Activated CD4-positive, alpha-beta memory T cell treated with anti-CD3 and anti-CD28 coated beads for 36 hours (primary cell): ENCODE data around the gene PGAM2. TPM values are rescaled to one million over a fixed set of nuclear protein-coding genes. Genes with fewer than 3 reads are reported as not detected.
"Not testable (repeated sequence)": the region's sequence is repeated elsewhere in the genome, so short reads cannot be mapped to it uniquely, and the experiment has no call there.

Experiments
- CTCF ChIA-PET: fragments of 350-600 bp; sonication (Branson Sonifier 250); formaldehyde crosslinking; loops from one replicate; lab custom pipeline; 2021; ENCODE audit warnings: antibody characterized with exemption, inconsistent platforms; lab: Charles Lee
- POLR2A ChIA-PET: fragments of 350-600 bp; sonication (Branson Sonifier 250); formaldehyde crosslinking; loops from one replicate; lab custom pipeline; 2021; ENCODE audit warnings: antibody characterized with exemption; lab: Charles Lee
- DNase-seq: peaks from one replicate; pipeline ENCODE4 v3.0.0-alpha.2; 2020
- H3K27ac Mint-ChIP-seq: one replicate; pipeline ENCODE4 v1.8.0; 2021; ENCODE audit warnings: mixed read lengths
- H3K27me3 Mint-ChIP-seq: one replicate; pipeline ENCODE4 v1.8.0; 2021; ENCODE audit warnings: mixed read lengths
- H3K36me3 Mint-ChIP-seq: one replicate; pipeline ENCODE4 v1.8.0; 2021; ENCODE audit warnings: mixed read lengths
- H3K4me1 Mint-ChIP-seq: one replicate; pipeline ENCODE4 v1.8.0; 2021; ENCODE audit warnings: low read depth, mixed read lengths
- H3K4me3 Mint-ChIP-seq: one replicate; pipeline ENCODE4 v1.8.0; 2021; ENCODE audit warnings: mild to moderate bottlenecking, mixed read lengths
- H3K9me3 Mint-ChIP-seq: one replicate; pipeline ENCODE4 v1.8.0; 2021; ENCODE audit warnings: mixed read lengths
- intact Hi-C: fragments of 100-400 bp; cut with micrococcal nuclease; formaldehyde crosslinking; loops from one replicate; pipeline ENCODE4 v1.15.1; 2023
- total RNA-seq, 2 experiments: library from RNA; stranded (reverse); gene quantifications; one replicate each; pipeline ENCODE4 v1.2.3, GENCODE V29; 2021

PGAM2 gene
- total RNA-seq, 2 experiments from 2014 or later, result 0.26 to 0.27 TPM

DNA sequence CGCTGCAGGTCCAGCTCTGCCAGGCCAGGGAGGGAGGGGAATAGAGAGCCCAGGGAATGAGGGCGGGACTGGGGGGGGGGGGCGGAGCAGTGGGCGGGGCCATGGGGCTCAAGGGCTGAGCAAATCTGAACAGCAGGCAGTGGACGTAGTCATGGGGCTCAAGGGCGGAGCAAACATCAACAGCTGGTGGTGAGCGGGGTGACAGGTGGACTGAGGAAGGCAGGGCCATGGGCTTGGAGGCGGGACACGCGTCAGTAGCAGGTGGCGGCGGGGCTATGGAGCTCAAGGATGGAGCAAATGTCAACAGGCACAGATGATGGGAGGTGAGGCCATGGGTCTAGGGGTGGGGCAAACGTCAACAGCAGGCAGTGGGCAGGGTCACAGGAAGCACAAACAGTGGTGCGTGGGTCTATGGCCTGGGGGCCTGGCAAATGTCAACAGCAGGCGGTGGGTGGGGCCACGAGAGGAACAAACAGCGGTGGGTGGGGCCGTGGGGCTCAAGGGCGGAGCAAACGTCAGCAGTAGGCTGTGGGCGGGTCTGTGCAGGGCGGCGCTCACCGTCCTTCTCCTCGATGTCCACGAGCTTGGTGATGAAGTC is 26.3 kb downstream of the PGAM2 start:
- Mint-ChIP-seq H3K27ac (peak overlapping the region; percentile 65), H3K4me3 (peak overlapping the region; percentile 60), H3K4me1 (peaks cover 15% of the 10 kb centered on the region)
- H3K9me3 Mint-ChIP-seq, H3K27me3 Mint-ChIP-seq, POLR2A ChIA-PET, intact Hi-C loops, H3K36me3 Mint-ChIP-seq, CTCF ChIA-PET: not testable (repeated sequence)
- DNase-seq, result peak; percentile 92

- H3K4me3 Mint-ChIP-seq, H3K27me3 Mint-ChIP-seq, H3K9me3 Mint-ChIP-seq, CTCF ChIA-PET, intact Hi-C loops, POLR2A ChIA-PET, H3K27ac Mint-ChIP-seq, H3K36me3 Mint-ChIP-seq, DNase-seq: not testable (repeated sequence)
- peaks cover 10% of the 10 kb centered on the region for H3K4me1 Mint-ChIP-seq
Observed at GRCh38 chr7:44038553-44038952, 26.8 kb downstream of the PGAM2 start.

DNA sequence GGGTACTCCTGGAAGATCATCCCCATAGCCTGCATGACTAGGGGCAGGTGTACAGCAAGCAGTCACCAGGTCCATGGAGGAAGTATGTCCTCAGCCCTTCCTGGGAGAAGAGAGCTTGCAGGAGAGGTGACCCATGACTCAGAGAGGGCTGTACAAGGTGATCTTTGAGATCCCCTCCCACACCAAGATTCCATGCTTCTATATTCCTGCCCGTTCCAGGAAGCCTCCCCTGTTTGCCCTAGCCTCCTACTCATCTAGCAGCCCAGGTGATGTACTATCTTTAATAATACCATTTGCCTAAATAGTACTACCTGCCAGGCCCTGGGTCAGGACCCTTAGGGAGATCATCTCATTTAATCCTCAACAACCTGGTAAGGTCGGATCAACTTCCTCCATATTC is 27.4 kb downstream of the PGAM2 start:
- not testable (repeated sequence) for H3K4me3 Mint-ChIP-seq

DNA sequence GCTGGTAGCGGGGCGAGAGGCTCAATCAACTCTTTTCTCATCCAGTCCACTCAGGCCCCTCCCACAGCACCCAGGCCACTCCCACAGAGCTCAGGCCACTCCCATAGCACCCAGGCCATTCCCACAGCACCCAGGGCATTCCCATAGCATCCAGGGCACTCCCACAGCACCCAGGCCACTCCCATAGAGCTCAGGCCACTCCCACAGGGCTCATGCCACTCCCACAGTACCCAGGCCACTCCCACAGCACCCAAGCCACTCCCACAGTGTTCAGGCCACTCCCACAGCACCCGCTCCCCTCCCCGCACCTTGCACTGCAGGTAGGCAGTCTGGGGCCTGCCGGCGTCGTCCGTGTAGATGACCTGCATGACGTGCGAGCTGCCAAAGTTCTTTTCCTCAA is 29.0 kb downstream of the PGAM2 start:
- peak; percentile 55 for DNase-seq
- H3K4me3 Mint-ChIP-seq, H3K27me3 Mint-ChIP-seq, POLR2A ChIA-PET, intact Hi-C loops, H3K27ac Mint-ChIP-seq, H3K36me3 Mint-ChIP-seq, H3K9me3 Mint-ChIP-seq, CTCF ChIA-PET: not testable (repeated sequence)
- peaks cover 10% of the 10 kb centered on the region for H3K4me1 Mint-ChIP-seq

More for the DNA sequence above, 27.4 kb downstream of the PGAM2 start:
- CTCF ChIA-PET, H3K36me3 Mint-ChIP-seq, H3K27ac Mint-ChIP-seq, intact Hi-C loops, POLR2A ChIA-PET, DNase-seq, H3K27me3 Mint-ChIP-seq, H3K9me3 Mint-ChIP-seq: not testable (repeated sequence)
- peaks cover 10% of the 10 kb centered on the region for H3K4me1 Mint-ChIP-seq

GRCh38 chr7:44033971-44034844 is 31.2 kb downstream of the PGAM2 start:
- H3K27ac Mint-ChIP-seq, H3K4me1 Mint-ChIP-seq, H3K27me3 Mint-ChIP-seq, DNase-seq, H3K4me3 Mint-ChIP-seq, H3K36me3 Mint-ChIP-seq, H3K9me3 Mint-ChIP-seq, intact Hi-C loops: not testable (repeated sequence)
- CTCF ChIA-PET, result interaction anchor here (0.6 kb wide), 1 partner anchor 641 kb away, joined by 3 read pairs; no protein-coding TSS in a partner anchor
- POLR2A ChIA-PET, result interaction anchor here (1.1 kb wide), 1 partner anchor 10 kb away, joined by 4 read pairs; no protein-coding TSS in a partner anchor

DNA sequence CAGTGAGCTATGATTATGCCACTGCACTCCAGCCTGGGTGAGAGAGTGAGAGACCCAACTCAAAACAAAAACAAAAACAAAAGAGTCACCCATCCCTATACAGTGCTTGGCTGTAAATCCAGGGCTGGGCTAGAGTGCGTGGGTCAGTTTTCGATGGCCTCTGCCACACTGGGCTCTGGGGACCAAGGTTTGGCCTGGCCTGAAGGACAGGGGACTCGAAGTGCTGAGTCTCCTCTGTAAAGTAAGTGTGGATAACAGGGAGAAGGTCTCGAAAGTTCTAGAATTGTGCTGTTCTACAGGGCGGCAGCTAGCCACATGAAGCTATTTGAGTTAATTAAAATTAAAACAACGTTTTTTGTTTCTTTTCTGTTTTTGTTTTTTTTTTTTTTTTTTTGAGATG is 33.3 kb downstream of the PGAM2 start:
- H3K27me3 Mint-ChIP-seq, DNase-seq, H3K4me1 Mint-ChIP-seq, H3K9me3 Mint-ChIP-seq, H3K27ac Mint-ChIP-seq, POLR2A ChIA-PET, H3K36me3 Mint-ChIP-seq, H3K4me3 Mint-ChIP-seq, CTCF ChIA-PET, intact Hi-C loops: not testable (repeated sequence)

DNA sequence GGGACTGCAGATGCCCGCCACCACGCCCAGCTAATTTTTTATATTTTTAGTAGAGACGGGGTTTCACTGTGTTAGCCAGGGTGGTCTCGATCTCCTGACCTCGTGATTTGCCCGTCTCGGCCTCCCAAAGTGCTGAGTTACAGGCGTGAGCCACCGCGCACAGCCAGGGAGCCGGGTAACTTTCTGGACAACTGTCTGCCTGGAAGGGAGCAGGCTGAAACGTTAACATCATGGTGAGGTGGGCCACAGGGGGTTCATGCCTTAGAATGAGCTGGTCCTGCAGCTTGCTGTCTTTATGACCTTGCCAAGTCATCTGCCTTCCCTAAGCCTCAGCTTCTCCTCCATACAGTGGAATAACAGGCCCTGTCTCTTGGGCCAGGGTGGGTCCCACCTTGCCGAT is 34.0 kb downstream of the PGAM2 start:
- H3K4me1 Mint-ChIP-seq, intact Hi-C loops, DNase-seq, POLR2A ChIA-PET, H3K36me3 Mint-ChIP-seq, H3K4me3 Mint-ChIP-seq, H3K9me3 Mint-ChIP-seq, H3K27me3 Mint-ChIP-seq, H3K27ac Mint-ChIP-seq, CTCF ChIA-PET: not testable (repeated sequence)

GRCh38 chr7:44030029-44030428 is 35.3 kb downstream of the PGAM2 start:
- POLR2A ChIA-PET, DNase-seq, H3K4me1 Mint-ChIP-seq, H3K9me3 Mint-ChIP-seq, H3K27ac Mint-ChIP-seq, H3K27me3 Mint-ChIP-seq, CTCF ChIA-PET, H3K4me3 Mint-ChIP-seq, intact Hi-C loops, H3K36me3 Mint-ChIP-seq: not testable (repeated sequence)

DNA sequence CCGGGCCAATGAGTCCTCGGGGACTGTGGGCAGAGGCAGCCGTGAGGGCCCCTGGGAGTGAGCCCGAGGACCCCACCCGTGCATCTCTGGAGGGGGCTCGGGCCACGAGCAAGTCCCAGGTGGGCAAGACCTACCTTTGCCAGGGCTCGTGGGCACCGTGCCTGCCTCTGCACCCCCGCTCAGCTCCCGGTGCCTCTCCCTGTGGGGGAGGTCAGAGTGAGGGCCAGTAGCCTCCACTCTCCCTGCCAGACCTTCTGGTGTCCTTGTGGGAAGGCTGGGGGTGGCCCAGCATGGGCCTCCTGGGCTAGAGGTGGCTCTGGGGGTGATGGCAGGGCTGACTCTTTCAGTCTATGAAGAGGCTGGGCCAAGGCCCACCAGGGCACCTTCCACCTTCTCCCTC is 35.9 kb downstream of the PGAM2 start:
- H3K27me3 Mint-ChIP-seq, CTCF ChIA-PET, H3K4me3 Mint-ChIP-seq, intact Hi-C loops, H3K27ac Mint-ChIP-seq, DNase-seq, H3K4me1 Mint-ChIP-seq, POLR2A ChIA-PET, H3K36me3 Mint-ChIP-seq, H3K9me3 Mint-ChIP-seq: not testable (repeated sequence)

DNA sequence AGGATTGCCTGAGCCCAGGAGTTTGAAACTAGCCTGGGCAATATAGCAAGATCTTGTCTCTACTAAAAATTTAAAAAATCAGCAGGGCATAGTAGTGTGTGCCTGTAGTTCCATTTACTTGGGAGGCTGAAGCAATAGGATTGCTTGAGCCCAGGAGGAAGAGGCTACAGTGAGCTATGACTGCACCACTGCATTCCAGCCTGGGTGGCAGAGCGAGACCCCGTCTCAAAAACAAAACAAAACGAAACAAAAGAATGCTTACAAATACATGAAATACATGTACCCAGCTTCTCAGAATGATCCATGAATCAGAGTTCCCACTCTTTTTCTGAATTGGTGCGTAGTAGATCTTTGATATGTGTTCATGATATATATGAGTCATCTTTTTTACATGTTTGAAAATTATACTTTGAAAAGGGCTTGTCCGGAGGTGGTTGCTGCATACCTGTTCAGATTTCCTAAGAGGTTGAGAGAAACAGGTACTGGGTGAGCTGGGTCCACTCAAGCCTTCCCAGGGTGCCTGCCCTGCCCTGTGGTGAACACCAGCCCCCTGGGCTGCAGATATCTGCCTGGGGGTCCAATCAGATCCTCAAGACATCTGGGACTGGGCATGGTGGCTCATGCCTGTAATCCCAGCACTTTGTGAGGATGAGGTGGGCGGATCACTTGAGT is 42.4 kb downstream of the PGAM2 start:
- peak overlapping the region; percentile 95 for H3K27ac Mint-ChIP-seq
- H3K27me3 Mint-ChIP-seq, POLR2A ChIA-PET, CTCF ChIA-PET, H3K9me3 Mint-ChIP-seq, intact Hi-C loops, H3K36me3 Mint-ChIP-seq: not testable (repeated sequence)
- peak overlapping the region; percentile 61 for H3K4me3 Mint-ChIP-seq
- peaks cover 32% of the 10 kb centered on the region for H3K4me1 Mint-ChIP-seq
- DNase-seq, result peak; percentile 59

GRCh38 chr7:44022069-44022468 is 43.3 kb downstream of the PGAM2 start:
- H3K9me3 Mint-ChIP-seq, H3K27me3 Mint-ChIP-seq, POLR2A ChIA-PET, H3K36me3 Mint-ChIP-seq, H3K4me3 Mint-ChIP-seq, CTCF ChIA-PET, DNase-seq, intact Hi-C loops: not testable (repeated sequence)
- peaks cover 36% of the 10 kb centered on the region for H3K4me1 Mint-ChIP-seq
- peak overlapping the region; percentile 33 for H3K27ac Mint-ChIP-seq

GRCh38 chr7:44019825-44020224 is 45.5 kb downstream of the PGAM2 start:
- POLR2A ChIA-PET, result interaction anchor here (0.7 to 1.0 kb wide), 2 partner anchors 115 to 181 kb away, joined by 3 read pairs; partner anchors contain the start of gene YKT6
- DNase-seq, H3K27me3 Mint-ChIP-seq, H3K9me3 Mint-ChIP-seq, H3K36me3 Mint-ChIP-seq, H3K4me3 Mint-ChIP-seq: not testable (repeated sequence)
- intact Hi-C loops, result loop anchor here (1.0 kb wide), 3 partner anchors 26 to 176 kb away; partner anchors contain the start of gene POLM
- Mint-ChIP-seq H3K27ac (peak overlapping the region; percentile 76), H3K4me1 (peaks cover 38% of the 10 kb centered on the region)
- CTCF ChIA-PET, result interaction anchor here (0.7 to 2.4 kb wide), 8 partner anchors 20 to 546 kb away, joined by 3 to 15 read pairs (median 3); partner anchors contain the start of gene DBNL
